IMR-90 (cell line): ENCODE data around the gene CROCC. TPM values are rescaled to one million over a fixed set of nuclear protein-coding genes. Genes with fewer than 3 reads are reported as not detected.
A peak's percentile ranks its signal among the peaks of the same experiment; 100 is the strongest.

Experiments
- ATAC-seq: fragments of 200-7000 bp; cut with Tn5 transposase; 2 replicates; pipeline ENCODE4 v1.9.1; 2020; ENCODE audit warnings: low read depth, mild to moderate bottlenecking, moderate library complexity
- BruUV-seq: library from RNA; stranded (reverse); fragments of 400-500 nt; replicated peaks from 2 replicates; lab custom pipeline; 2021; lab: Mats Ljungman, UMichigan
- CTCF ChIA-PET: fragments of 300-600 bp; formaldehyde crosslinking; extraction: SDS; loops from one replicate; lab custom pipeline; 2021; ENCODE audit warnings: antibody characterized with exemption; lab: Yijun Ruan, JAX
- POLR2A ChIA-PET: fragments of 300-600 bp; sonication (Branson Sonifier 250); formaldehyde crosslinking; loops from one replicate; lab custom pipeline; 2022; ENCODE audit warnings: antibody characterized with exemption; ENCODE audit not compliant: unreplicated experiment; lab: Charles Lee
- DNase-seq: peaks from one replicate; pipeline ENCODE4 v3.0.0; 2013
- H2AFZ ChIP-seq: replicated peaks from 2 replicates; pipeline ENCODE3; 2013; ENCODE audit warnings: low read length, mild to moderate bottlenecking; ENCODE audit not compliant: poor library complexity
- H2AK5ac ChIP-seq: 2 replicates; pipeline ENCODE4 v1.6.1; 2013; ENCODE audit warnings: low read depth, low read length, inconsistent platforms
- H2AK9ac ChIP-seq: replicated peaks from 2 replicates; pipeline ENCODE3; 2013; ENCODE audit warnings: mild to moderate bottlenecking, low read depth, low read length, moderate library complexity; ENCODE audit not compliant: poor library complexity
- H2BK120ac ChIP-seq: 2 replicates; pipeline ENCODE4 v1.6.1; 2013; ENCODE audit warnings: low read depth, low read length, inconsistent platforms
- H2BK15ac ChIP-seq: 3 replicates; pipeline ENCODE4 v1.6.1; 2013; ENCODE audit warnings: low read depth, low read length, inconsistent platforms
- H2BK20ac ChIP-seq: 2 replicates; pipeline ENCODE4 v1.6.1; 2013; ENCODE audit warnings: low read depth, mild to moderate bottlenecking, inconsistent platforms, low read length, moderate library complexity
- H2BK5ac ChIP-seq: 2 replicates; pipeline ENCODE4 v1.6.1; 2013; ENCODE audit warnings: mild to moderate bottlenecking, low read depth, low read length, inconsistent platforms; ENCODE audit not compliant: poor library complexity, severe bottlenecking
- H3K14ac ChIP-seq: replicated peaks from 2 replicates; pipeline ENCODE4 v1.6.1; 2013; ENCODE audit warnings: low read depth, low read length, inconsistent platforms
- H3K18ac ChIP-seq: 2 replicates; pipeline ENCODE4 v1.6.1; 2013; ENCODE audit warnings: low read depth, low read length, control low read depth
- H3K23ac ChIP-seq: 2 replicates; pipeline ENCODE4 v1.6.1; 2013; ENCODE audit warnings: low read depth, low read length, inconsistent platforms
- H3K27ac ChIP-seq: 2 replicates; pipeline ENCODE4 v1.5.1; 2013; ENCODE audit warnings: mild to moderate bottlenecking, control low read depth, low read length; ENCODE audit not compliant: insufficient read depth
- H3K27me3 ChIP-seq: 2 replicates; pipeline ENCODE4 v1.6.1; 2013; ENCODE audit warnings: low read length; ENCODE audit not compliant: control insufficient read depth, insufficient read depth
- H3K36me3 ChIP-seq: 2 replicates; pipeline ENCODE4 v1.6.1; 2013; ENCODE audit warnings: low read length, mixed read lengths; ENCODE audit not compliant: control insufficient read depth, insufficient read depth
- H3K4ac ChIP-seq: 2 replicates; pipeline ENCODE4 v1.6.1; 2013; ENCODE audit warnings: low read depth, low read length, inconsistent platforms
- H3K4me1 ChIP-seq: 2 replicates; pipeline ENCODE4 v1.6.1; 2013; ENCODE audit warnings: low read length, mixed read lengths; ENCODE audit not compliant: control insufficient read depth, insufficient read depth
- H3K4me2 ChIP-seq: 2 replicates; pipeline ENCODE4 v1.6.1; 2013; ENCODE audit warnings: low read depth, mild to moderate bottlenecking, control low read depth, low read length, moderate library complexity
- H3K4me3 ChIP-seq: 2 replicates; pipeline ENCODE4 v1.5.1; 2013; ENCODE audit warnings: low read depth, mild to moderate bottlenecking, control low read depth, low read length, moderate library complexity; ENCODE audit not compliant: insufficient read depth
- H3K56ac ChIP-seq: 2 replicates; pipeline ENCODE4 v1.6.1; 2013; ENCODE audit warnings: low read length, inconsistent platforms; ENCODE audit not compliant: insufficient read depth; ENCODE audit errors: extremely low read depth
- H3K79me1 ChIP-seq, 2 experiments: 2 replicates each; pipeline ENCODE4 v1.6.1; 2013; ENCODE audit warnings: low read length in 2 of 2, inconsistent platforms in 1 of 2, low read depth in 1 of 2
- H3K9ac ChIP-seq: 2 replicates; pipeline ENCODE4 v1.6.1; 2013; ENCODE audit warnings: low read depth, low read length, control low read depth
- H3K9me1 ChIP-seq: 2 replicates; pipeline ENCODE4 v1.6.1; 2013; ENCODE audit warnings: low read length, inconsistent platforms; ENCODE audit not compliant: insufficient read depth
- H3K9me3 ChIP-seq: 2 replicates; pipeline ENCODE4 v1.6.1; 2013; ENCODE audit warnings: low read length; ENCODE audit not compliant: control insufficient read depth, insufficient read depth
- H4K20me1 ChIP-seq: 2 replicates; pipeline ENCODE4 v1.6.1; 2013; ENCODE audit warnings: low read length, inconsistent platforms; ENCODE audit not compliant: insufficient read depth
- H4K5ac ChIP-seq: 2 replicates; pipeline ENCODE4 v1.6.1; 2013; ENCODE audit warnings: mild to moderate bottlenecking, low read depth, low read length, control low read depth
- H4K8ac ChIP-seq, 2 experiments: 2 replicates each; pipeline ENCODE4 v1.6.1; 2013; ENCODE audit warnings: low read depth in 2 of 2, low read length in 2 of 2, control low read depth in 1 of 2, inconsistent platforms in 1 of 2
- H4K91ac ChIP-seq: 2 replicates; pipeline ENCODE4 v1.6.1; 2013; ENCODE audit warnings: low read depth, low read length, inconsistent platforms; ENCODE audit not compliant: insufficient read depth
- BHLHE40 ChIP-seq: fragments of 150-350 bp; IDR thresholded peaks from 2 replicates; pipeline ENCODE4 v1.6.1; 2016; ENCODE audit warnings: mild to moderate bottlenecking, low read depth, low read length
- CEBPB ChIP-seq: IDR thresholded peaks from 2 replicates; pipeline ENCODE4 v1.6.1; 2012; ENCODE audit warnings: low read depth, low read length, improper control_type of control experiment
- CHD1 ChIP-seq: IDR thresholded peaks from 2 replicates; pipeline ENCODE4 v1.6.1; 2012; ENCODE audit warnings: low read depth, low read length, improper control_type of control experiment
- FOS ChIP-seq: fragments of 150-350 bp; IDR thresholded peaks from 2 replicates; pipeline ENCODE4 v1.6.1; 2016; ENCODE audit warnings: low read depth, low read length
- MAZ ChIP-seq: IDR thresholded peaks from 2 replicates; pipeline ENCODE4 v1.6.1; 2012; ENCODE audit warnings: low read depth, mild to moderate bottlenecking, low read length, improper control_type of control experiment, moderate library complexity, borderline replicate concordance
- MXI1 ChIP-seq: IDR thresholded peaks from 2 replicates; pipeline ENCODE4 v1.6.1; 2012; ENCODE audit warnings: low read depth, mild to moderate bottlenecking, low read length, moderate library complexity, borderline replicate concordance
- NFE2L2 ChIP-seq: fragments of 150-350 bp; IDR thresholded peaks from 2 replicates; pipeline ENCODE4 v1.6.1; 2016; ENCODE audit warnings: low read depth, mild to moderate bottlenecking, low read length
- POLR2A ChIP-seq: IDR thresholded peaks from 2 replicates; pipeline ENCODE4 v1.6.1; 2012; ENCODE audit warnings: mild to moderate bottlenecking, low read depth, low read length
- RAD21 ChIP-seq: IDR thresholded peaks from 2 replicates; pipeline ENCODE4 v1.6.1; 2012; ENCODE audit warnings: low read length, improper control_type of control experiment
- RFX5 ChIP-seq: IDR thresholded peaks from 2 replicates; pipeline ENCODE4 v1.8.0; 2012; ENCODE audit warnings: low read depth, mild to moderate bottlenecking, low read length, moderate library complexity
- WGBS, 2 experiments: methylation state at CpG; one replicate each; pipeline versions ENCODE4 v1.1.5 to v1.1.7; 2013; ENCODE audit warnings: missing lambda C conversion rate in 2 of 2; ENCODE audit not compliant: insufficient read length in 1 of 2; ENCODE audit errors: extremely low coverage in 2 of 2; 5-methylcytosine and 5-hydroxymethylcytosine counted together
- dilution Hi-C: fragments of 300-500 bp; cut with HindIII; formaldehyde crosslinking; loops from one replicate; pipeline ENCODE4 v1.14.3; 2018; ENCODE audit warnings: low sequenced_read_pairs; ENCODE audit not compliant: unreplicated experiment
- in situ Hi-C: fragments of 300-500 bp; cut with MboI; formaldehyde crosslinking; loops from 3 replicates; pipeline ENCODE4 v1.14.3; 2019; ENCODE audit warnings: low sequenced_read_pairs, inconsistent platforms, mixed read lengths
- intact Hi-C: fragments of 100-400 bp; cut with micrococcal nuclease; formaldehyde crosslinking; loops from 2 replicates; pipeline ENCODE4 v1.10.0; 2022
- polyA plus RNA-seq, 3 experiments: library from polyadenylated mRNA; depleted of rRNA; stranded (reverse); fragments of >200 nt; gene quantifications; 2 replicates each; pipeline ENCODE4 v1.2.3, GENCODE V29; 2012; ENCODE audit warnings: low replicate concordance in 1 of 3
- total RNA-seq: library from RNA; depleted of rRNA; stranded (reverse); fragments of >200 nt; gene quantifications from 2 replicates; pipeline ENCODE4 v1.2.3, GENCODE V29; 2012
- TF ChIP-seq, protein P1 (sequence below): conservative IDR thresholded peaks from 2 replicates; pipeline ENCODE4 v1.5.1; 2012; ENCODE audit warnings: mild to moderate bottlenecking, low read depth, low read length, improper control_type of control experiment

Gene CROCC
- total and polyA plus RNA-seq, 2 of the 4 experiments (the other 2 are of a cell fraction) = 7.5 to 13.7 TPM

DNA sequence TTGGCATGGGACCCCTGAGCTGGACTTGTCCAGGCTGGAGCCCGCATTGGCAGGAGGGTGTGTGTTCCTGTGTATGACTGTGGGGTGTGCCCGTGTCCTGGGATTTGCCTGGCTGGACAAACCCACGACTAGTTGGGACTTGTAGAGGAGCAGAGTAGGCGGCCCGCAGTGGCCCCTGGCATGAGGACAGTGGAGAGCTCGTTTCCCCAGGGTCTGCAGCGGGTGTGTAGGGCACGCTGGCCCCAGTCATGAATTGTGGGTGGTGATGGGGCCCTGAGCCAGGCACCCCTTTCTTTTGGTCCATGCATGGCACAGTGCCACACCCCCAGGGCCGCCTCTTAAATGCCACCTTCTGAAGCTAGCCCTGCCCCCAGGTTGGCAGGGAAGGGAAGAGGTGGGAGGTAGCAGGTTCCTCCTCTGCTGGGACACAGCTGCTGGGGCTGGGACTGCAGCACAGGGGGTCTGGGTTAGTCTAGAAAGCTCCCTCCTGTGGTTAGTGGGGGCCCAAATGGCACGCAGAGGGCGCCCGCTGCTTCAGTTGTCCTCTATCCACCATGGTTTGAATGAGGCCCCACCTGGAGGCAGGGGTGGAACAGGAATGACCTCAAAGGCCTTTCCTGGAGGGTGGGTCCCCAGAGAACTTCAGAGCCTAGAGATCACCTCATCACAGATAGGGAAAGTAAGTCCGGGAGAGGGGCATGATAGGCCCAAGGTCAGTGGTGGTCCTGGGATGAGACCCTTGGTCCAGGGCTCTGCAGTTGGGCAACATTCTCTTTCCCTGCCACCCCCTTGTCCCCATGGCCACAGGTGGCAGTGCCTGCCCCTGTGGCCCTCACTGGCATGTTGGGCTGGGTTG lies 4.1 kb downstream of the CROCC start:
- Histone ChIP-seq H3K23ac (no peak overlapping the region), H3K9me1 (peaks cover 13% of the 10 kb centered on the region; the same call in 1 of the 2 replicates), H2BK20ac (no peak overlapping the region), H3K9ac (no peak overlapping the region), H3K9me3 (no peaks in the 10 kb centered on the region), H4K20me1 (no peaks in the 10 kb centered on the region; the same call in 1 of the 2 replicates), H2AK5ac (no peak overlapping the region), H3K4me3 (no peak overlapping the region), H2BK15ac (no peak overlapping the region), H2AFZ (peak overlapping the region; percentile 37), H3K36me3 (no peaks in the 10 kb centered on the region; the same call in 1 of the 2 replicates), H4K91ac (no peak overlapping the region), H4K5ac (no peak overlapping the region), H3K4me2 (no peak overlapping the region), H3K14ac (no peak overlapping the region), H4K8ac (no peak overlapping the region), H3K4me1 (peaks cover 5% of the 10 kb centered on the region; the same call in 1 of the 2 replicates), H2AK9ac (no peak overlapping the region), H3K18ac (no peak overlapping the region), H3K56ac (no peak overlapping the region), H2BK5ac (no peak overlapping the region), H3K27me3 (no peaks in the 10 kb centered on the region; the same call in 1 of the 2 replicates), H3K27ac (no peak overlapping the region), H2BK120ac (no peak overlapping the region), H3K4ac (no peak overlapping the region), H3K79me1 (peaks cover 0 to 5% of the 10 kb centered on the region in 2 experiments; a peak in 1 of 4 replicates)
- BruUV-seq = no TSS peak
- ChIA-PET POLR2A (interaction anchor here (0.5 kb wide), 1 partner anchor 309 kb away, joined by 5 read pairs; no protein-coding TSS in a partner anchor), CTCF (interaction anchor here (0.7 kb wide), 1 partner anchor 20 kb away, joined by 3 read pairs; no protein-coding TSS in a partner anchor)
- DNase-seq (no peak), ATAC-seq (no peak)
- in situ Hi-C loops (no loop called here), intact Hi-C loops (no loop called here), dilution Hi-C loops (no loop called here)
- WGBS, 2 experiments = 85% methylated on average over 7 of the region's 13 CpGs; no CpG with 5 or more reads in 1 of the 2 experiments
- no peak for TF ChIP-seq RAD21
- no peak for TF ChIP-seq CHD1
- no peak for TF ChIP-seq FOS
- TF ChIP-seq MAZ = no peak
- no peak for TF ChIP-seq POLR2A
- TF ChIP-seq RFX5 = no peak
- TF ChIP-seq NFE2L2 = no peak
- TF ChIP-seq MXI1 = no peak
- TF ChIP-seq, protein P1, sequence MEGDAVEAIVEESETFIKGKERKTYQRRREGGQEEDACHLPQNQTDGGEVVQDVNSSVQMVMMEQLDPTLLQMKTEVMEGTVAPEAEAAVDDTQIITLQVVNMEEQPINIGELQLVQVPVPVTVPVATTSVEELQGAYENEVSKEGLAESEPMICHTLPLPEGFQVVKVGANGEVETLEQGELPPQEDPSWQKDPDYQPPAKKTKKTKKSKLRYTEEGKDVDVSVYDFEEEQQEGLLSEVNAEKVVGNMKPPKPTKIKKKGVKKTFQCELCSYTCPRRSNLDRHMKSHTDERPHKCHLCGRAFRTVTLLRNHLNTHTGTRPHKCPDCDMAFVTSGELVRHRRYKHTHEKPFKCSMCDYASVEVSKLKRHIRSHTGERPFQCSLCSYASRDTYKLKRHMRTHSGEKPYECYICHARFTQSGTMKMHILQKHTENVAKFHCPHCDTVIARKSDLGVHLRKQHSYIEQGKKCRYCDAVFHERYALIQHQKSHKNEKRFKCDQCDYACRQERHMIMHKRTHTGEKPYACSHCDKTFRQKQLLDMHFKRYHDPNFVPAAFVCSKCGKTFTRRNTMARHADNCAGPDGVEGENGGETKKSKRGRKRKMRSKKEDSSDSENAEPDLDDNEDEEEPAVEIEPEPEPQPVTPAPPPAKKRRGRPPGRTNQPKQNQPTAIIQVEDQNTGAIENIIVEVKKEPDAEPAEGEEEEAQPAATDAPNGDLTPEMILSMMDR = no peak
- no peak for TF ChIP-seq CEBPB
- TF ChIP-seq BHLHE40 = no peak
